DMS 273 (cell line): ENCODE results near the gene CPTP.

Experiments used
- DNase-seq: peaks from one replicate; lab custom pipeline; 2025; ENCODE audit not compliant: unreplicated experiment; lab: John Stamatoyannopoulos, UW

The CPTP gene

GRCh38 chr1:1291548-1292441, 32.8 kb upstream of the CPTP start:
- DNase-seq, result peak; percentile 89

GRCh38 chr1:1292442-1292779, 32.2 kb upstream of the CPTP start:
- DNase-seq, result no peak

- no peak for DNase-seq
These were observed 31.8 kb upstream of the CPTP start for GRCh38 chr1:1292851-1293250.

GRCh38 chr1:1293263-1294249, 31.0 kb upstream of the CPTP start:
- DNase-seq, result no peak

- no peak for DNase-seq
These were observed 30.2 kb upstream of the CPTP start for GRCh38 chr1:1294250-1294890.

- DNase-seq, result no peak
These were observed 29.3 kb upstream of the CPTP start for GRCh38 chr1:1295154-1295923.

- DNase-seq, result no peak
These were observed 28.2 kb upstream of the CPTP start for GRCh38 chr1:1296070-1297061.

- DNase-seq, result no peak
These were observed 26.7 kb upstream of the CPTP start for GRCh38 chr1:1297802-1298424.

GRCh38 chr1:1298861-1299685, 25.5 kb upstream of the CPTP start:
- peak; percentile 94 for DNase-seq

GRCh38 chr1:1299686-1300351, 24.8 kb upstream of the CPTP start:
- DNase-seq, result peak; percentile 60

- no peak for DNase-seq
These were observed 24.3 kb upstream of the CPTP start for GRCh38 chr1:1300352-1300739.

- peak; percentile 53 for DNase-seq
These were observed 22.6 kb upstream of the CPTP start for GRCh38 chr1:1302006-1302430.

GRCh38 chr1:1302951-1303509, 21.6 kb upstream of the CPTP start:
- DNase-seq, result peak; percentile 65

GRCh38 chr1:1303736-1304135, 20.9 kb upstream of the CPTP start:
- no peak for DNase-seq

GRCh38 chr1:1304331-1305299, 20.0 kb upstream of the CPTP start:
- peak; percentile 97 for DNase-seq
